ENCODE measurements around the gene SIRT2. TPM values are rescaled to one million over a fixed set of nuclear protein-coding genes. Genes with fewer than 3 reads are reported as not detected.

Gene SIRT2
- polyA plus RNA-seq, 3 donors: 57.5 to 65.9 (median 64.3) TPM

GRCh38 chr19:38836983-38837626, 62.3 kb downstream of the SIRT2 start:
- intact Hi-C loops (cut with micrococcal nuclease): no loop called here
- no peak overlapping the region for H3K9ac ChIP-seq (ENCODE audit: insufficient read depth, low read length, poor library complexity, severe bottlenecking)
- H3K4me1 ChIP-seq (ENCODE audit: control insufficient read depth in 1 of 2, insufficient read depth in 2 of 2, low read length in 2 of 2): peaks cover 3 to 5% of the 10 kb centered on the region in 2 donors
- no peaks in the 10 kb centered on the region for H3K27me3 ChIP-seq (ENCODE audit: control insufficient read depth in 2 of 2, insufficient read depth in 2 of 2, low read length in 2 of 2)
- DNase-seq: no peak
- H3K79me2 ChIP-seq (ENCODE audit: insufficient read depth, low read length): peaks cover 18% of the 10 kb centered on the region
- H3K4me1 Mint-ChIP-seq: peaks cover 1% of the 10 kb centered on the region
- peak overlapping the region in 3 of 7 donors; percentile 11 to 73 (median 65) for H3K27ac Mint-ChIP-seq
- TF ChIP-seq CTCF (IDR thresholded peaks at IDR 0.05): no peak
- no peak overlapping the region for H3K4me3 Mint-ChIP-seq
- H3K9me3 Mint-ChIP-seq: no peaks in the 10 kb centered on the region
- H3K4me3 ChIP-seq (replicated peaks in 1 of 3; ENCODE audit: low read depth in 2 of 3, low read length in 3 of 3): no peak overlapping the region
- no peak overlapping the region for H3K4me2 ChIP-seq (replicated peaks; ENCODE audit: extremely low read depth, low read length, poor library complexity, severe bottlenecking)
- no peak overlapping the region for H3K27ac ChIP-seq (ENCODE audit: low read depth in 1 of 2, low read length in 2 of 2)
- WGBS (ENCODE audit: insufficient coverage): 97% methylated on average over 5 of the region's 6 CpGs
- H2AFZ ChIP-seq (ENCODE audit: insufficient read depth, low read depth, low read length, poor library complexity, severe bottlenecking): no peak overlapping the region
- H3K9me3 ChIP-seq (replicated peaks in 1 of 2; ENCODE audit: control insufficient read depth in 1 of 2, insufficient read depth in 1 of 2, low read length in 2 of 2): no peaks in the 10 kb centered on the region
- no peaks in the 10 kb centered on the region for H3K27me3 Mint-ChIP-seq (ENCODE audit: low read depth in 3 of 3)
- peaks cover 58% of the 10 kb centered on the region for H4K20me1 ChIP-seq (ENCODE audit: insufficient read depth, low read length)
- H3K36me3 Mint-ChIP-seq: peaks cover 61 to 69% of the 10 kb centered on the region in 2 donors
- H3K36me3 ChIP-seq (replicated peaks in 1 of 2; ENCODE audit: control insufficient read depth in 1 of 2, insufficient read depth in 2 of 2, low read length in 2 of 2): peaks cover 66 to 70% of the 10 kb centered on the region in 2 donors

GRCh38 chr19:38836159-38836982, 63.0 kb downstream of the SIRT2 start:
- peaks cover 50% of the 10 kb centered on the region for H4K20me1 ChIP-seq (ENCODE audit: insufficient read depth, low read length)
- TF ChIP-seq CTCF (IDR thresholded peaks at IDR 0.05): no peak
- no peak for DNase-seq
- H2AFZ ChIP-seq (ENCODE audit: insufficient read depth, low read depth, low read length, poor library complexity, severe bottlenecking): no peak overlapping the region
- H3K9me3 ChIP-seq (replicated peaks in 1 of 2; ENCODE audit: control insufficient read depth in 1 of 2, insufficient read depth in 1 of 2, low read length in 2 of 2): no peaks in the 10 kb centered on the region
- H3K27me3 ChIP-seq (ENCODE audit: control insufficient read depth in 2 of 2, insufficient read depth in 2 of 2, low read length in 2 of 2): no peaks in the 10 kb centered on the region
- H3K79me2 ChIP-seq (ENCODE audit: insufficient read depth, low read length): peaks cover 13% of the 10 kb centered on the region
- peaks cover 5 to 9% of the 10 kb centered on the region in 2 donors for H3K4me1 ChIP-seq (ENCODE audit: control insufficient read depth in 1 of 2, insufficient read depth in 2 of 2, low read length in 2 of 2)
- peak overlapping the region; percentile 1 to 8 for H3K27ac ChIP-seq (ENCODE audit: low read depth in 1 of 2, low read length in 2 of 2)
- intact Hi-C loops (cut with micrococcal nuclease): no loop called here
- peaks cover 58 to 63% of the 10 kb centered on the region in 2 donors for H3K36me3 ChIP-seq (replicated peaks in 1 of 2; ENCODE audit: control insufficient read depth in 1 of 2, insufficient read depth in 2 of 2, low read length in 2 of 2)
- no peak overlapping the region for H3K4me3 ChIP-seq (replicated peaks in 1 of 3; ENCODE audit: low read depth in 2 of 3, low read length in 3 of 3)
- Mint-ChIP-seq H3K27ac (peak overlapping the region in 4 of 7 donors; percentile 35 to 65 (median 57)), H3K4me1 (peaks cover 4% of the 10 kb centered on the region), H3K9me3 (no peaks in the 10 kb centered on the region), H3K4me3 (no peak overlapping the region), H3K27me3 (ENCODE audit: low read depth in 3 of 3) (no peaks in the 10 kb centered on the region), H3K36me3 (peaks cover 54 to 62% of the 10 kb centered on the region in 2 donors)
- no peak overlapping the region for H3K4me2 ChIP-seq (replicated peaks; ENCODE audit: extremely low read depth, low read length, poor library complexity, severe bottlenecking)
- 93% methylated on average over 5 of the region's 8 CpGs for WGBS (ENCODE audit: insufficient coverage)
- no peak overlapping the region for H3K9ac ChIP-seq (ENCODE audit: insufficient read depth, low read length, poor library complexity, severe bottlenecking)
